GF-D8 (cell line): Measurements from ENCODE around the gene KIF1B.

ENCODE experiments used
- DNase-seq: peaks from one replicate; lab custom pipeline; 2025; lab: John Stamatoyannopoulos, UW

Gene KIF1B

GRCh38 chr1:10280439-10281350 lies 70.3 kb downstream of the KIF1B start:
- DNase-seq, result no peak

GRCh38 chr1:10283318-10283984 lies 73.1 kb downstream of the KIF1B start:
- DNase-seq, result no peak

DNA sequence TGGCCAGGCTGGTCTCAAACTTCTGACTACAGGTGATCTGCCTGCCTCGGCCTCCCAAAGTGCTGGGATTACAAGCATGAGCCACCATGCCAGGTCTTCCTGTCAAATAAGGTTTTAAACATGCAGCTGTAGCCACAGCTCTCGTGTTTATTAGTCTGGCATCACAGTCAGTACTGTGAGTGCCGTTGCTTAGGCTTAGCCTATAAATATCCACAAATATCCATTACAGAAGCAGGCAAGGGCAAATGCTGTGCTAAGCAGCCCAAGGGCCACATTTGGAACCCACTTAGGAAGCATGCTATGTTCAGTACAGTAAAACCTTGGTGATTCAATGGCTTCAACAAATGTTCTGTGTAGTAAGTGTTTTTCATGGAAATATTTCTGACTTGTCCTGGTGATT lies 75.9 kb downstream of the KIF1B start:
- DNase-seq, result no peak

DNA sequence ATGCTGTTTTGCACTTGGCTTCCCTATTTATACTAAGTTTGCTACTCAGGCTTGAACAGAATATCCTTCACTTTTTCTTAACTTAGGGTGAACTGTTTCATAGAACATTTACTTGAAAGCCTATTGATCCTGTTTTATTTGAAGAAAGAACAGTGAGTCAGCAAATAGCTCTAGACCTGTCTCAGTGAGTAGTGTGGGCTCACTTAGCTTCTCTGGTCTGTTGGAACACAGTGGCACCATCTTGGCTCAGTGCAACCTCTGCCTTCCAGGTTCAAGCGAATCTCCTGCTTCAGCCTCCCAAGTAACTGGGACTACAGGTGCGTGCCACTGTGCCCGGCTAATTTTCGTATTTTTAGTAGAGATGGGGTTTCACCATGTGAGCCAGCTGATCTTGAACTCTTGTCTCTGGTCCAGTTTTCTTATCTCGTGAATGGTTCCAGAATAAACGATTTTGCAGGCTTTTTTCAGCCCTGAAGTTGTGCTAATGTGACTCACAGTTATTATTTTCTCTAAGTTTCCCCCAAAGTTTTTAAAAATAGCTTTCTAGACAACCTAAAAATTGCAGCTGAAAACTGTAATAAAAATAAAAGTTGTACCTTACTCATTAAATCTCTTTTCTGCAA lies 76.8 kb downstream of the KIF1B start:
- DNase-seq, result no peak

- no peak for DNase-seq
These were observed 77.8 kb downstream of the KIF1B start for GRCh38 chr1:10288029-10288615.

DNA sequence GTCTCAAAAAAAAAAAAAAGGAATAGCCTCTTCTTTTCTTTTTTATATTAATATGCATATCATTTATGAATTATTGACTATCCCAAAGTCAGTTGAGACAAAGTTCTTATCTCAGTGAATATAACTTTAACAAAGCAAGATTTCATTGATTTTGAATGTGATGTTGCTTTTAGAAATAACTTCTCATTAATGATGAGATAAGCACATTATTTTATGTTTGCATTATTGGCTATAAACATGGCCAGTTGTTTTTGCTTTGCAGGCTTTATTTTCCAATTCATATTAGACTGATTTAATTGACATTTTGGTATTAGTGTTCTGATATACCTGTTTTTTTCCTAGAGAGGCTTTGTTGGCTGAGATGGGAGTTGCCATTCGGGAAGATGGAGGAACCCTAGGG lies 81.3 kb downstream of the KIF1B start:
- DNase-seq, result no peak

DNA sequence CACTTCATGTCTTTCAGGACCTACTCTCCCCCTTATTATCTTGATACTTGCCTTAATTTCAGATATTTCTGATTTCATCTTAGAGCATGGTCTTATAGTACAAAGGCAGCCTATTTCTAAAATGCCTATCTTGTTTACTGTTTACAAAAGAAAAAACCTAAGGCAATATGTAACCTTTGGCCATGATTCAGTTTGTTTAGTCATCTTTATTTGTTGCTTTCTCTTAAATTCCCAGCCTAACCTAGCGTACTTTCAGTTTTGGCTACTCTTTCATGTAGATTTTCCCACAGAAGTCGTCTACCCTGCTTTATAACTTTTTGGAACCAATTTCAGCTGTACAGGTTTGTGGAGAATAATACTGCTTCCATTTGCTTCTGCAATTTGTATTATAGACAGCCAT lies 81.8 kb downstream of the KIF1B start:
- no peak for DNase-seq

- no peak for DNase-seq
These were observed 85.2 kb downstream of the KIF1B start for GRCh38 chr1:10295481-10296085.

- DNase-seq, result no peak
These were observed 88.8 kb downstream of the KIF1B start for GRCh38 chr1:10299151-10299550.

- DNase-seq, result no peak
These were observed 92.0 kb downstream of the KIF1B start for GRCh38 chr1:10302416-10302815.

DNA sequence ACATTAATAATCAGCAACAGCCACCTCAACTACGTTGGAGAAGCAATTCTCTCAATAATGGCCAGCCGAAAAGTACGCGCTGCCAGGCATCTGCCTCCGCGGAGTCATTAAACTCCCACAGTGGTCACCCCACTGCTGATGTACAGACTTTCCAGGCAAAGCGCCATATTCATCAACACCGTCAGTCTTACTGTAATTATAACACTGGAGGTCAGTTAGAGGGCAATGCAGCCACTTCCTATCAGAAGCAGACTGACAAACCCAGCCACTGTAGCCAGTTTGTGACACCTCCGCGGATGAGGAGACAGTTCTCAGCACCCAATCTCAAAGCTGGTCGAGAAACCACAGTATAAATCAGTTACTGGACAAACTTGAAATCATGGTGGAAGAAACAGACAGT lies 93.9 kb downstream of the KIF1B start:
- DNase-seq, result no peak

- peak; percentile 13 for DNase-seq
These were observed 96.1 kb downstream of the KIF1B start for GRCh38 chr1:10306435-10306834.

GRCh38 chr1:10308001-10308400 lies 97.6 kb downstream of the KIF1B start:
- DNase-seq, result no peak

- DNase-seq, result no peak
These were observed 99.1 kb downstream of the KIF1B start for GRCh38 chr1:10309243-10310011.

GRCh38 chr1:10316752-10317151 lies 106.4 kb downstream of the KIF1B start:
- no peak for DNase-seq

GRCh38 chr1:10319750-10320149 lies 109.4 kb downstream of the KIF1B start:
- no peak for DNase-seq

GRCh38 chr1:10320336-10320735 lies 110.0 kb downstream of the KIF1B start:
- DNase-seq, result no peak

DNA sequence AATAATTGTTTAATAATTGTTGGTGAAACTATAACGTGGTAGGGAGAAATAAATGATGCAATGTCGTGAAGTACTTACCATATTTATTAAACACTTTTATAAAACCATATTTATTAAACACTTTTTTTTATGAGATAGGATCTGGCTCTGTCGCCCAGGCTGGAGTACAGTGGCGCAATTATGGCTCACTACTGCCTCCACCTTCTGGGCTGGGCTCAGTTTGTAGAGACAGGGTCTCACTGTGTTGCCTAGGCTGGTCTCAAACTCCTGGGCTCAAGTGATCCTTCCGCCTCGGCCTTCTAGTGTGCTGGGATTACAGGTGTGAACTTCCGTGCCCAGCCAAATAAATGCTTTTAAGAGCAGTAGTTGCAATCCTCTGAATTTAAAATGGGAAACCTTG lies 112.5 kb downstream of the KIF1B start:
- DNase-seq, result no peak

DNA sequence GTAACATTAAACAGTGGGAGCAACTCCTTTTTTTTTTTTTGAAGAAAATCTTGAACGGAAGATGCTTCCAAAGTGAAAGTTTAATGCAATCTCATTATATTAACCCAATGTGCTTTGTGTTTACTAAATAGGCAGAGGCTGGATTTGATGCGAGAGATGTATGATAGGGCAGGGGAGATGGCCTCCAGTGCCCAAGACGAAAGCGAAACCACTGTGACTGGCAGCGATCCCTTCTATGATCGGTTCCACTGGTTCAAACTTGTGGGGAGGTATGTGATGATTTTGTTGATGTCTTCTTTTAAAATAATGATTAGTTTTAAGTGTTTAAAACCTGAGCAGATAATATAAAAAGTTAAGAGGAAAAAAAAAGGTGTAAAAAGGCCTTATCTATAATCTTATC lies 114.3 kb downstream of the KIF1B start:
- DNase-seq, result no peak

- no peak for DNase-seq
These were observed 115.2 kb downstream of the KIF1B start for GRCh38 chr1:10325521-10325920.

GRCh38 chr1:10326251-10326650 lies 115.9 kb downstream of the KIF1B start:
- DNase-seq, result no peak
